Gastrocnemius medialis (tissue), 4 donors: ENCODE results near the gene IQCE.

Experiments used
- CTCF ChIP-seq, 5 experiments: fragments of 450-650 bp in 3 of 5; fragments of 200-600 bp in 2 of 5; sonication (generic) in 2 of 5; IDR thresholded peaks in 4 of 5; conservative IDR thresholded peaks in 1 of 5; 1 replicate in 4 of 5; 2 replicates in 1 of 5; pipeline ENCODE4 v1.5.1; 2016 to 2019; ENCODE audit warnings: antibody characterized with exemption in 5 of 5, mild to moderate bottlenecking in 3 of 5, moderate library complexity in 3 of 5
- POLR2A ChIP-seq, 2 donors: fragments of 450-650 bp; IDR thresholded peaks; one replicate each; pipeline ENCODE4 v1.6.1; 2017; ENCODE audit warnings: antibody characterized with exemption in 2 of 2, mild to moderate bottlenecking in 2 of 2, moderate library complexity in 2 of 2

DNA sequence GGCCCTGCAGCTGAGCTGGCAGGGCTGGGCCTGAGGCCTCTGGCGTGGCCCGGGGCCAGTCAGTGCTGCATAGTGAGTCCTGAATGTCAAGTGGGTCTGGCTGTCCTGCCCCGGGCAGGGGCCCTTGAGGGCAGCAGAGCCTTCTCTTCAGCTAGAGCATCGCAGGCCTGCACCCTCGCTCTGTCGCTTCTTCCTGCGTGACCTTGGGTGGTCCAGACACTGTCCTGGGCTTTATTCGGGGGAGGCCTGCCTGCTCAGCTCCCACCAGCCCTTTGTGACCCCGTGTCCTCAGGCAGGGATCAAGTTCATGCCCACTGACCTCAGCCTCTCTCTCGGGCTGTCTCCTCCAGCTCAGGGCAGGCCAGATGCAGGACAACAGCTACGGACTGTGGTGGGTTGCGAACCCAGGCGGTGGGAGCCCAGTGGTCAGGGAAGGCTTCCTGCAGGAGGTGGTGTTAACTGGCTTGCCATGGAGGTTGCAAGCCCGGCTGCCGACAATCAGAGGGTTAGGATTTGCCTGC lies 76.4 kb downstream of the IQCE start:
- TF ChIP-seq CTCF (IDR thresholded peaks at IDR 0.05 in 4 of 5, conservative IDR thresholded peaks at IDR 0.05 in 1 of 5), result no peak
- TF ChIP-seq POLR2A (IDR thresholded peaks at IDR 0.05), result no peak
